Loucy (cell line): ENCODE results near the gene L3MBTL4.

Experiments used
- H2AFZ ChIP-seq: fragments of 200-600 bp; sonication (generic); 2 replicates; pipeline ENCODE4 v1.6.0; 2016; ENCODE audit warnings: antibody characterized with exemption, mild to moderate bottlenecking, low read length, moderate library complexity
- H3F3A ChIP-seq: fragments of 200-600 bp; 2 replicates; pipeline ENCODE4 v1.6.0; 2016; ENCODE audit warnings: antibody characterized with exemption, low read depth, mild to moderate bottlenecking
- H3K27me3 ChIP-seq: fragments of 200-600 bp; sonication (generic); 2 replicates; pipeline ENCODE4 v1.6.1; 2014; ENCODE audit warnings: low read length, mild to moderate bottlenecking; ENCODE audit not compliant: insufficient read depth, poor library complexity, severe bottlenecking
- H3K36me3 ChIP-seq: fragments of 200-600 bp; sonication (generic); 2 replicates; pipeline ENCODE4 v1.6.1; 2016; ENCODE audit warnings: low read length; ENCODE audit not compliant: insufficient read depth
- H3K4me1 ChIP-seq: fragments of 200-600 bp; sonication (generic); 2 replicates; pipeline ENCODE4 v1.5.1; 2014; ENCODE audit warnings: low read length, mild to moderate bottlenecking; ENCODE audit not compliant: insufficient read depth, poor library complexity, severe bottlenecking
- H3K4me2 ChIP-seq: fragments of 200-600 bp; sonication (generic); 2 replicates; pipeline ENCODE4 v1.6.0; 2014; ENCODE audit warnings: antibody characterized with exemption, low read length, low read depth, mild to moderate bottlenecking; ENCODE audit not compliant: poor library complexity, severe bottlenecking
- H3K4me3 ChIP-seq: fragments of 200-600 bp; sonication (generic); 2 replicates; pipeline ENCODE4 v1.5.1; 2014; ENCODE audit warnings: low read length, mild to moderate bottlenecking, mixed read lengths; ENCODE audit not compliant: poor library complexity, severe bottlenecking
- H3K79me2 ChIP-seq: fragments of 200-600 bp; sonication (generic); 2 replicates; pipeline ENCODE4 v1.6.1; 2014; ENCODE audit warnings: low read length; ENCODE audit not compliant: insufficient read depth
- H3K9ac ChIP-seq: fragments of 200-600 bp; sonication (generic); 2 replicates; pipeline ENCODE4 v1.6.0; 2014; ENCODE audit warnings: mild to moderate bottlenecking, low read depth, low read length, moderate library complexity; ENCODE audit not compliant: poor library complexity, severe bottlenecking
- H3K9me2 ChIP-seq: fragments of 200-600 bp; sonication (generic); replicated peaks from 2 replicates; pipeline ENCODE4 v1.6.1; 2016; ENCODE audit warnings: low read depth, low read length, mixed read lengths
- H3K9me3 ChIP-seq: fragments of 200-600 bp; sonication (generic); 2 replicates; pipeline ENCODE4 v1.6.1; 2014; ENCODE audit warnings: mild to moderate bottlenecking, antibody characterized with exemption, low read length, low read depth; ENCODE audit not compliant: insufficient read depth
- H4K20me1 ChIP-seq: fragments of 200-600 bp; sonication (generic); 2 replicates; pipeline ENCODE4 v1.6.0; 2014; ENCODE audit warnings: antibody characterized with exemption, low read length, mild to moderate bottlenecking; ENCODE audit not compliant: insufficient read depth, poor library complexity, severe bottlenecking
- CTCF ChIP-seq: fragments of 200-600 bp; sonication (generic); conservative IDR thresholded peaks from 2 replicates; pipeline ENCODE4 v1.5.1; 2014; ENCODE audit warnings: mild to moderate bottlenecking, antibody characterized with exemption, low read length
- EZH2phosphoT487 ChIP-seq: fragments of 200-600 bp; IDR thresholded peaks from 2 replicates; pipeline ENCODE4 v1.6.1; 2018; ENCODE audit warnings: antibody characterized with exemption, mild to moderate bottlenecking, moderate library complexity, borderline replicate concordance

L3MBTL4 gene

DNA sequence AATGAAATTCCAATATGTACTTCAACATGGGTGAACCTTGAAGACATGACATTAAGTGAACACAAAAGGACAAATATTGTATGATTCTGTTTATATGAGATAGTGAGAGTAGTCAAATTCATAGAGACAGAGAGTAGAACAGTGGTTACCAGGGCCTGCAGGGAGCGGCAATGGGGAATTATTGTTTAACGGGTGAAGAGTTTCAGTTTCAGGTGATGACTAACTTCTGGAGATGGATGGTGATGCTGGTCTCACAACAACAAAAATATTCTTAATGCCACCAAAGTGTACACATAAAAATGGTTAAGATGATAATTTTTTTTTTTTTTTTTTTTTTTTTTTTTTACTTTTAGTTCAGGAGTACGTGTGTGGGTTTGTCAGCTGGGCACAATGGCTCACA lies 410.0 kb downstream of the L3MBTL4 start:
- TF ChIP-seq CTCF (no peak), EZH2phosphoT487 (no peak)
- Histone ChIP-seq H4K20me1 (no peaks in the 10 kb centered on the region), H3K27me3 (no peaks in the 10 kb centered on the region), H3F3A (no peaks in the 10 kb centered on the region), H3K36me3 (no peaks in the 10 kb centered on the region), H2AFZ (no peak overlapping the region), H3K4me1 (no peaks in the 10 kb centered on the region), H3K9me3 (no peaks in the 10 kb centered on the region), H3K9me2 (no peaks in the 10 kb centered on the region), H3K9ac (no peak overlapping the region), H3K79me2 (no peaks in the 10 kb centered on the region), H3K4me2 (no peak overlapping the region), H3K4me3 (no peak overlapping the region)

DNA sequence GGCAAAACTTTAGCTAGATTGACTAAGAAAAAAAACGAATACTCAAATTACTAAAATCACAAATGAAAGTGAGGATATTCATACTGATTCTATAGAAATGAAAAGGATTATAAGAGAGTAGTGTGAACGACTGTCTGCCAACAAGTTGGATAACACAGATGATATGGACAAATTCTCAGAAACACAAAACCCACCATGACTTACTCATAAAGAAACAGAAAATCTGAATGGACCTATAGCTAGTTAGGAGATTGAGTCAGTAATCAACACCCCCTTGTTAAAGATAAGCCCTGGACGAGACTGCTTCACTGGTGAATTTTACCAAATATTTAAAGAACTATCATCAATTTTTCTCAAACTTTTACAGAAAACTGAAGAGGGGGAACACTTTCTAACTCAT lies 410.6 kb downstream of the L3MBTL4 start:
- H3K4me2 ChIP-seq: no peak overlapping the region
- H3K79me2 ChIP-seq: no peaks in the 10 kb centered on the region
- no peaks in the 10 kb centered on the region for H3F3A ChIP-seq
- no peaks in the 10 kb centered on the region for H3K4me1 ChIP-seq
- H3K4me3 ChIP-seq: no peak overlapping the region
- TF ChIP-seq EZH2phosphoT487 (no peak), CTCF (no peak)
- no peak overlapping the region for H2AFZ ChIP-seq
- no peaks in the 10 kb centered on the region for H4K20me1 ChIP-seq
- no peaks in the 10 kb centered on the region for H3K27me3 ChIP-seq
- H3K9ac ChIP-seq: no peak overlapping the region
- H3K9me2 ChIP-seq: no peaks in the 10 kb centered on the region
- no peaks in the 10 kb centered on the region for H3K9me3 ChIP-seq
- H3K36me3 ChIP-seq: no peaks in the 10 kb centered on the region

DNA sequence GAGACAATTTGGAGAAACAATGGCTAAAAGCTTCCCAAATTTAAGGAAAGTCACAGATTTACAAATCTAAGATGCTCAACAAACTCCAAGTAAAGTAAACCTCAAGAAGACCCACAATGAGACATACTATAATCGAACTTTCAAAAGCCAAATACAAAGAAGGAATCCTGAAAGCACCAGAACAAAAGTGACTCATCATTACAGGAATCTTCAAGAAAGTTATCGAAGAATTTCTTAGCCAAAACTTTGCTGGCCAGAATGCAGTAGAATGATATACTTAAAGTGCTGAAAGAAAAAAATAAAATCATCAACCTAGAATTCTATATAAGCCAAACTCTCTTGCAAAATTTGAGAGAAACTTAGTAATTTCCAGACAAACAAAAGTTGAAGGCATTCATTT lies 412.8 kb downstream of the L3MBTL4 start:
- no peaks in the 10 kb centered on the region for H3K36me3 ChIP-seq
- no peak overlapping the region for H3K4me3 ChIP-seq
- no peaks in the 10 kb centered on the region for H3F3A ChIP-seq
- H3K9ac ChIP-seq: no peak overlapping the region
- no peaks in the 10 kb centered on the region for H3K79me2 ChIP-seq
- no peaks in the 10 kb centered on the region for H4K20me1 ChIP-seq
- H2AFZ ChIP-seq: no peak overlapping the region
- no peaks in the 10 kb centered on the region for H3K9me3 ChIP-seq
- TF ChIP-seq CTCF (no peak), EZH2phosphoT487 (no peak)
- no peaks in the 10 kb centered on the region for H3K9me2 ChIP-seq
- no peaks in the 10 kb centered on the region for H3K4me1 ChIP-seq
- no peak overlapping the region for H3K4me2 ChIP-seq
- H3K27me3 ChIP-seq: no peaks in the 10 kb centered on the region
